Retinal pigment epithelial cell (primary cell): Measurements from ENCODE around the gene PBX1.

Experiments used
- DNase-seq: peaks from one replicate; pipeline ENCODE4 v3.0.0-alpha.2; 2010; ENCODE audit warnings: low read depth
- H3K4me3 ChIP-seq: 2 replicates; pipeline ENCODE4 v1.5.1; 2011; ENCODE audit warnings: mild to moderate bottlenecking, low read length, control low read depth, moderate library complexity
- TF ChIP-seq, protein P1 (sequence below): conservative IDR thresholded peaks from 2 replicates; pipeline ENCODE4 v1.5.1; 2011; ENCODE audit warnings: low read depth, low read length, control low read depth, inconsistent platforms

The PBX1 gene

DNA sequence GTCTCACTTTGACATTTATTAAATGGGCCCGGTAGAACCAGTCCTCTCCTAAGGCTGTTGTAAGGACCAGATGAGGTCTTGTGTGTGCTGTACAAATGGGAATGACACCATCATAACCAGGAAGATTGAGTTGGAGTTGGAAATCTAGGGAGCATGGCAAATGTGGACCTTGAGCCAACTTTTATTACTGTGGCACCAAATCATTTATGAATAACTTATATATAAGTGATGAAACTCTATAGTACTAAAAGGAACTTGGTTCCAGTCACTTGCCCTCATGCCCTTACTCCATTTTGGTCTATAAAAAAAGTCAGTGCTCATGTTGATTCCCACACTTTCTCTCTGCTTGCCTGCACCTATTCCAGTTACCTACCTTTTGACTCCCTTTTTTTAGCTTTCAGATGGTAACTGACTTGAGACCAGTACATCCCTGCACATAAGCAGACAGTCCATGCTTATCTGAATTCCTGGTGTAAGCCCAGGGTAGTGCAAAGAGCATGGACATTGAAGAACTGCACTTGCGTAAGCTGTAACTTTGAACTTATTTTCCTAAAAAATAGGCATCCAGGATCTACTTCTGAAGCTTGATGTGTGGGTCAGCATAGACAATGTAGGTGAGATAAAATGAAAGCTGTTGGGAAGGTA is 210.6 kb downstream of the PBX1 start:
- no peak for DNase-seq
- H3K4me3 ChIP-seq = no peak overlapping the region
- TF ChIP-seq, protein P1, sequence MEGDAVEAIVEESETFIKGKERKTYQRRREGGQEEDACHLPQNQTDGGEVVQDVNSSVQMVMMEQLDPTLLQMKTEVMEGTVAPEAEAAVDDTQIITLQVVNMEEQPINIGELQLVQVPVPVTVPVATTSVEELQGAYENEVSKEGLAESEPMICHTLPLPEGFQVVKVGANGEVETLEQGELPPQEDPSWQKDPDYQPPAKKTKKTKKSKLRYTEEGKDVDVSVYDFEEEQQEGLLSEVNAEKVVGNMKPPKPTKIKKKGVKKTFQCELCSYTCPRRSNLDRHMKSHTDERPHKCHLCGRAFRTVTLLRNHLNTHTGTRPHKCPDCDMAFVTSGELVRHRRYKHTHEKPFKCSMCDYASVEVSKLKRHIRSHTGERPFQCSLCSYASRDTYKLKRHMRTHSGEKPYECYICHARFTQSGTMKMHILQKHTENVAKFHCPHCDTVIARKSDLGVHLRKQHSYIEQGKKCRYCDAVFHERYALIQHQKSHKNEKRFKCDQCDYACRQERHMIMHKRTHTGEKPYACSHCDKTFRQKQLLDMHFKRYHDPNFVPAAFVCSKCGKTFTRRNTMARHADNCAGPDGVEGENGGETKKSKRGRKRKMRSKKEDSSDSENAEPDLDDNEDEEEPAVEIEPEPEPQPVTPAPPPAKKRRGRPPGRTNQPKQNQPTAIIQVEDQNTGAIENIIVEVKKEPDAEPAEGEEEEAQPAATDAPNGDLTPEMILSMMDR = no peak

DNA sequence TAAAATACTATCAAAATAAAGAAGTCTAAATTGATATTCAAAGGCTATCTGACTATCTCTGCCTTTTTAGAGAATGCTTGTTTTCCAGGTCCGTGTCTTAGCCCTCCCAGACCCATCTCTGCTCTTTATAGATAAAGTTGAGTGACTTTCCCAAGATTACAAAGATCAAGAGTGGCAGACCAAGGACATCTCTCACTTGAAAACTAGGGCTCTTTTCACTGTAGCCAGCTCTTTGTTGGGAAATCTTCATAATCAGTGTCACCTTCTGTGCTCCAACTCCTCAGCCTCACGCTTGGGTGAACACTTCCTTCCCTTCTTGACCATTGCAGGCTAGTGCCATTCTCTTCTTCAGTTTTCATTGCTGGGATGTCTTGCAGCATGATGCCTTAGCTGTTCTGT is 211.1 kb downstream of the PBX1 start:
- TF ChIP-seq, protein P1 = no peak
- no peak overlapping the region for H3K4me3 ChIP-seq
- DNase-seq = no peak

DNA sequence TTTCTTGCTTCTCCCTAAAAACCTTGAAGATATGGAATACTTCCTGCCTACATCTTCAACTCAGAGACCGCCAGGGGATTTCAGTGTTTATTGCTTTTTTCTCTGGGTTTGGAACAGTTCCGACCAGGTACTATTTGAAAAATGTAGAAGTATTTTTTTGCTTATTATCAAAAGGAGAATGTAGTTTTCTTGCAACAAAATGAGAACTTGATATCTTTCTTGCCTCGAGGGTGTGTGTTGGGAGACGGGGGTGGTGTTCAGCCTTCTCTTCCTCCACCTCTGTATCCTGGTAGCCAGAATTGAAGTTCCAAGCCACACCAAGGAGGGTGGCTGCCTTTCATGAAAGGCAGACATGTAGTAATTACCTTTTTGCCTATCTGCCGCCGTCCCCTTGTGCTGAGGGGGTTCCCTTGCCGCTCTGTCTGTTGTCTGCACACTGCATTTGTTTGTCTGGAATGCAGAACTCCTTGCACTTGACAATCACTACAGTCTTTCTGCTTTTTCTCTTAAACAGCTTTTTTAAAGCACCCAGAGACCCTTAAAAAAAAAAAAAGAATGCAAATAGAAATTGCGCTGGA is 212.1 kb downstream of the PBX1 start:
- no peak for DNase-seq
- no peak overlapping the region for H3K4me3 ChIP-seq
- TF ChIP-seq, protein P1 = no peak

DNA sequence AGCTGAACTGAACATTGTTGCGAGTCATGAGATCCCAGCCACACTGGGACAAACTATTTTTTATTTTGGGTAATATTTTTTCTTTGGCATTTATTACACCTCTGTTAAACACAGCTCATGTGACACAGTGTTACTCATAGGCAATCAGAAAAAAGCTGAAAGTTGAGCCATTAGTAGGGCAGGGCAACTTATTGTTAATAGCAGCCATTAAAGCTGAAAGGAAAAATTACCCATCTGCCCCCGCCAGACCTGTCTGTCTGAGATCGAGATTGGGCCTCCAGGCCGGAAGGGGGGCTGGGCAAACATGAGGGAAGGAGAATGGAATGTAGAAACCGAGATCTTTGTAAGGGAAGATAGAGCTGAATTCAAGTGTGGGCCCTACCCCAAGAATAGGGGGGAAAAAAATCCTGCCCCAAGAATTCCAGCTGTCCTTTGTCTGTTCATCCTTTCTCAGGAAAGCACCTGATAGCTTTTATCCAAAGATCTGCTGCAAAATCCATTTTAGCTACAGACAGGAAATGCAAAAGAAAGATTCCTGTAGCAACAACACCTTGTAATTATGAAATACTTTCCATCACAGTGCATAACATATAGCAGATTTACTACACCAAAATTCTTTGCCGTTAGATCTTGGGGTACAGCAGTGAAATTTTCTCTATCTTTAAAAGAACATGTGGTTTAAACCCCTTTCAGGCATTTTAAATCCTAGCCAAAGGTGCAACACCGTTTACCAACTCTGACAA is 212.8 kb downstream of the PBX1 start:
- DNase-seq = peak; percentile 72
- H3K4me3 ChIP-seq = no peak overlapping the region
- TF ChIP-seq, protein P1 = no peak

DNA sequence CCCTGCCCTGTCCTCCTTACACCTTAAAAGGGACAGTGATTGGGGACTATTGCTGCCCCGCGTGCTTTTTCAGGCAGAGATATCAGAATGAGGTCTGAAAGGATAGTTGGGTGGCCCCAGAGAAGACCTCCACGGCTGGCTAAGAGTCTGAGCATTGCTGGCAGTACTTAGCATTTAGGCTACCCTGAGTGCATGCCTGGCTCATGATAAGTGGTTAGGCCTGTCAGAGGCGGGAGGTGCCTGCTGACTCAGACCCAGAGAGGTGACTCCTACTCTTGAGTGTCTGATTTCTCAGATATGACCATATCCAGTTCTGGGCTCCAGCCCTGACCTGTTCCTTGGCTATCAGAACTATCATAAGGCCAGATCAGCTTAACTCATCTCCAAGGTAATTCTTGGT is 213.7 kb downstream of the PBX1 start:
- H3K4me3 ChIP-seq = no peak overlapping the region
- DNase-seq = peak; percentile 79
- TF ChIP-seq, protein P1 = no peak

DNA sequence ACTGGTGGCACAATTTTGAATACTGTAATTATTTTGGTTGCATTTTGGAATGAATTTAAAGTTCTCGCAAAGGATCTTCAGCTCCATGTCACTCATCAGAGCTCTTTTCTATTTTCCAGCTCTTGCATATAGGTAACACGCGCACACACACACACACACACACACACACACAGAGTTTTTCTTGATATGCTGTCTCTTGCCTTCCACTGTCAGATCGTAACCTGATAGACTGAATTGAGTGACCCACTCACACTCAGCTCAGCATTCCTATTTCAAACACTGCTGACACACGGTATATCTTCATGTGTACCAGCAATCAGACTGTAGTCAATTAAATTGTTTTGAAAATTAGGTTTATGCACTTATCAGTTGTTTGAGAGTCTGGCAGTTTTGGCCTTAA is 214.1 kb downstream of the PBX1 start:
- no peak overlapping the region for H3K4me3 ChIP-seq
- DNase-seq = no peak
- TF ChIP-seq, protein P1 = no peak
